Vagina (tissue), 2 donors: ENCODE results near the gene RSPO1. TPM values are rescaled to one million over a fixed set of nuclear protein-coding genes. Genes with fewer than 3 reads are reported as not detected.

Experiments
- DNase-seq, 2 donors: peaks; one replicate each; pipeline ENCODE4 v3.0.0-alpha.2; 2017; ENCODE audit errors: extremely low spot score in 2 of 2
- H3K27ac ChIP-seq: fragments of 200-600 bp; sonication (generic); one replicate; pipeline ENCODE4 v1.5.1; 2019
- H3K27me3 ChIP-seq: fragments of 200-600 bp; sonication (generic); one replicate; pipeline ENCODE4 v1.5.1; 2019
- H3K36me3 ChIP-seq, 2 donors: fragments of 200-600 bp; sonication (generic); one replicate each; pipeline ENCODE4 v1.5.1; 2017 to 2019
- H3K4me1 ChIP-seq: fragments of 200-600 bp; sonication (generic); one replicate; pipeline ENCODE4 v1.5.1; 2019
- H3K4me3 ChIP-seq, 2 donors: fragments of 200-600 bp; sonication (generic); 1 replicate in 1 of 2; 2 replicates in 1 of 2; pipeline ENCODE4 v1.5.1; 2016 to 2019
- H3K9me3 ChIP-seq: fragments of 200-600 bp; sonication (generic); one replicate; pipeline ENCODE4 v1.5.1; 2019
- CTCF ChIP-seq, 3 experiments: fragments of 450-650 bp in 2 of 3; fragments of 200-600 bp in 1 of 3; sonication (generic) in 1 of 3; IDR thresholded peaks; one replicate each; pipeline ENCODE4 v1.5.1; 2017 to 2019; ENCODE audit warnings: antibody characterized with exemption in 3 of 3, mild to moderate bottlenecking in 2 of 3, moderate library complexity in 2 of 3
- POLR2A ChIP-seq, 2 donors: fragments of 450-650 bp; IDR thresholded peaks; one replicate each; pipeline ENCODE4 v1.6.1; 2017; ENCODE audit warnings: antibody characterized with exemption in 2 of 2, mild to moderate bottlenecking in 2 of 2, moderate library complexity in 2 of 2
- POLR2AphosphoS5 ChIP-seq, 2 donors: sonication (generic); formaldehyde crosslinking; IDR thresholded peaks; one replicate each; pipeline ENCODE4 v1.9.0; 2017; ENCODE audit warnings: antibody characterized with exemption in 2 of 2, mild to moderate bottlenecking in 2 of 2, low read depth in 1 of 2; ENCODE audit not compliant: insufficient read depth in 1 of 2
- intact Hi-C: fragments of 100-400 bp; cut with DNase I; formaldehyde crosslinking; loops from one replicate; pipeline ENCODE4 v1.15.1; 2023
- total RNA-seq: library from RNA; depleted of rRNA; stranded (reverse); fragments of >200 nt; gene quantifications from one replicate; pipeline ENCODE4 v1.2.3, GENCODE V29; 2016

The RSPO1 gene
- total RNA-seq, 1 donor from 2014 or later, result 23.3 TPM

GRCh38 chr1:37651803-37652202 lies 17.1 kb upstream of the RSPO1 start:
- intact Hi-C loops, result no loop called here
- Histone ChIP-seq H3K4me1 (no peaks in the 10 kb centered on the region), H3K4me3 (no peak overlapping the region), H3K36me3 (no peaks in the 10 kb centered on the region), H3K27me3 (no peaks in the 10 kb centered on the region), H3K9me3 (no peaks in the 10 kb centered on the region), H3K27ac (no peak overlapping the region)
- no peak for TF ChIP-seq POLR2A (IDR thresholded peaks at IDR 0.05)
- TF ChIP-seq POLR2AphosphoS5 (IDR thresholded peaks at IDR 0.05; ENCODE audit: insufficient read depth in 1 of 2, low read depth in 1 of 2), result no peak
- DNase-seq, result no peak

- intact Hi-C loops, result no loop called here
- no peak for TF ChIP-seq POLR2A (IDR thresholded peaks at IDR 0.05)
- TF ChIP-seq POLR2AphosphoS5 (IDR thresholded peaks at IDR 0.05; ENCODE audit: insufficient read depth in 1 of 2, low read depth in 1 of 2), result no peak
- no peak for TF ChIP-seq CTCF (IDR thresholded peaks at IDR 0.05)
These were observed 16.0 kb upstream of the RSPO1 start for GRCh38 chr1:37650721-37651120.

GRCh38 chr1:37650173-37650572 lies 15.5 kb upstream of the RSPO1 start:
- TF ChIP-seq POLR2AphosphoS5 (IDR thresholded peaks at IDR 0.05; ENCODE audit: insufficient read depth in 1 of 2, low read depth in 1 of 2) (no peak), POLR2A (IDR thresholded peaks at IDR 0.05) (no peak), CTCF (IDR thresholded peaks at IDR 0.05) (no peak)
- H3K27me3 ChIP-seq, result no peaks in the 10 kb centered on the region
- no peak overlapping the region for H3K4me3 ChIP-seq
- H3K4me1 ChIP-seq, result no peaks in the 10 kb centered on the region
- no peak for DNase-seq
- H3K36me3 ChIP-seq, result no peaks in the 10 kb centered on the region
- intact Hi-C loops, result no loop called here
- no peak overlapping the region for H3K27ac ChIP-seq
- H3K9me3 ChIP-seq, result no peaks in the 10 kb centered on the region

More at GRCh38 chr1:37650721-37651120, 16.0 kb upstream of the RSPO1 start:
- no peaks in the 10 kb centered on the region for H3K36me3 ChIP-seq
- no peaks in the 10 kb centered on the region for H3K9me3 ChIP-seq
- no peaks in the 10 kb centered on the region for H3K27me3 ChIP-seq
- no peak overlapping the region for H3K27ac ChIP-seq
- no peaks in the 10 kb centered on the region for H3K4me1 ChIP-seq
- DNase-seq, result no peak
- no peak overlapping the region for H3K4me3 ChIP-seq

DNA sequence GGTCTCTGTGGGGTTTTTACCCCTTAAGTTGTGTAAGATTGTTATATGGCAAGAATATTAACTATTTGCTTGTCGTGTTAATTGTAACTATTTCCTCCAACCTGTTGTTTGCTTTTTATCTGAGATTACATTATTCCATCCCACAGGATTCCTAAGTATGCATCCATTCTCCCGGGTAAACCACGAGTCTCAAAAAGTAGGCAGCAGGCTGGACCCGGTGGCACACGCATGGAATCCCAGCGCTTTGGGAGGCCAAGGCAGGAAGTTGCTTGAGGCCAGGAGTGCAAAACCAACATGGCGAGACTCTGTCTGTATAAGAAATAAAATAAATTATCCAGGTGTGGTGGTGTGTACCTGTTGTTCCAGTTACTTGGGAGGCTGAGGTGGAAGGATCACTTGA lies 12.6 kb upstream of the RSPO1 start:
- no peak for TF ChIP-seq POLR2AphosphoS5 (IDR thresholded peaks at IDR 0.05; ENCODE audit: insufficient read depth in 1 of 2, low read depth in 1 of 2)
- TF ChIP-seq POLR2A (IDR thresholded peaks at IDR 0.05), result no peak
- no peaks in the 10 kb centered on the region for H3K27me3 ChIP-seq
- no peaks in the 10 kb centered on the region for H3K36me3 ChIP-seq
- DNase-seq, result no peak
- H3K9me3 ChIP-seq, result no peaks in the 10 kb centered on the region
- no peaks in the 10 kb centered on the region for H3K4me1 ChIP-seq
- H3K4me3 ChIP-seq, result no peak overlapping the region
- intact Hi-C loops, result no loop called here
- H3K27ac ChIP-seq, result no peak overlapping the region

DNA sequence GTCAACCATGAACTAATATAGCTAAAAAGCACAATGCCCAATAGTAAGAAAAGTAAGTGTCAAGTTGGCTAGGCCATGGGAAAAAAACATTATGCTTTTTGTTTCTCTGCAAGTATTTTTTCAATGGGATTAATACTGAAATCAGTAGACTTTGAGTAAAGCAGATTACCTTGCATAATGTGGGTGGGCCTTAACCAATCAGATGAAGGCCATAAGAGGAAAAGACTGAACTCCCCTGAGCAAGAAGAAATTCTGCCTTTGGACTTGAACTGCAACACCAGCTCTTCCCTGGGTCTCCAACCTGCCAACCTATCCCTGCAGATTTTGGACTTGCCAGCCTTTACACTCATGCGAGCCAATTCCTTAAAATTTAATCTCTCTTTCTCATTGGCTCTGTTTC lies 6.4 kb upstream of the RSPO1 start:
- TF ChIP-seq POLR2A (IDR thresholded peaks at IDR 0.05) (no peak), CTCF (IDR thresholded peaks at IDR 0.05) (no peak), POLR2AphosphoS5 (IDR thresholded peaks at IDR 0.05; ENCODE audit: insufficient read depth in 1 of 2, low read depth in 1 of 2) (no peak)
- H3K4me3 ChIP-seq, result no peak overlapping the region
- H3K36me3 ChIP-seq, result no peaks in the 10 kb centered on the region
- DNase-seq, result no peak
- H3K27me3 ChIP-seq, result no peaks in the 10 kb centered on the region
- H3K9me3 ChIP-seq, result no peaks in the 10 kb centered on the region
- H3K4me1 ChIP-seq, result peaks cover 6% of the 10 kb centered on the region
- intact Hi-C loops, result no loop called here
- no peak overlapping the region for H3K27ac ChIP-seq

GRCh38 chr1:37636435-37636834 lies 1.7 kb upstream of the RSPO1 start:
- no peak for TF ChIP-seq POLR2AphosphoS5 (IDR thresholded peaks at IDR 0.05; ENCODE audit: insufficient read depth in 1 of 2, low read depth in 1 of 2)
- TF ChIP-seq CTCF (IDR thresholded peaks at IDR 0.05), result no peak
- TF ChIP-seq POLR2A (IDR thresholded peaks at IDR 0.05), result no peak
- no peak for DNase-seq
- H3K36me3 ChIP-seq, result no peaks in the 10 kb centered on the region
- H3K9me3 ChIP-seq, result no peaks in the 10 kb centered on the region
- H3K27ac ChIP-seq, result no peak overlapping the region
- intact Hi-C loops, result no loop called here
- H3K4me3 ChIP-seq, result no peak overlapping the region
- peaks cover 21% of the 10 kb centered on the region for H3K4me1 ChIP-seq
- H3K27me3 ChIP-seq, result no peaks in the 10 kb centered on the region
